HUES6 (cell line): ENCODE results near the gene PCTP.
A peak's percentile ranks its signal among the peaks of the same experiment; 100 is the strongest.

ENCODE experiments used
- H3K27ac ChIP-seq: 2 replicates; pipeline ENCODE4 v1.7.0; 2013; ENCODE audit warnings: low read depth, mild to moderate bottlenecking, low read length, inconsistent platforms
- H3K27me3 ChIP-seq: 2 replicates; pipeline ENCODE4 v1.6.1; 2013; ENCODE audit warnings: low read length; ENCODE audit not compliant: control insufficient read depth, insufficient read depth
- H3K36me3 ChIP-seq: 2 replicates; pipeline ENCODE4 v1.6.1; 2013; ENCODE audit warnings: low read length; ENCODE audit not compliant: control insufficient read depth, insufficient read depth
- H3K4me1 ChIP-seq: 2 replicates; pipeline ENCODE4 v1.6.1; 2013; ENCODE audit warnings: low read length; ENCODE audit not compliant: control insufficient read depth, insufficient read depth
- H3K4me3 ChIP-seq: 2 replicates; pipeline ENCODE4 v1.5.1; 2013; ENCODE audit warnings: low read depth, low read length
- H3K9ac ChIP-seq: one replicate; pipeline ENCODE4 v1.6.1; 2013; ENCODE audit warnings: mild to moderate bottlenecking, low read length
- H3K9me3 ChIP-seq: 2 replicates; pipeline ENCODE4 v1.6.1; 2013; ENCODE audit warnings: low read depth, low read length; ENCODE audit not compliant: control insufficient read depth, insufficient read depth

PCTP gene

DNA sequence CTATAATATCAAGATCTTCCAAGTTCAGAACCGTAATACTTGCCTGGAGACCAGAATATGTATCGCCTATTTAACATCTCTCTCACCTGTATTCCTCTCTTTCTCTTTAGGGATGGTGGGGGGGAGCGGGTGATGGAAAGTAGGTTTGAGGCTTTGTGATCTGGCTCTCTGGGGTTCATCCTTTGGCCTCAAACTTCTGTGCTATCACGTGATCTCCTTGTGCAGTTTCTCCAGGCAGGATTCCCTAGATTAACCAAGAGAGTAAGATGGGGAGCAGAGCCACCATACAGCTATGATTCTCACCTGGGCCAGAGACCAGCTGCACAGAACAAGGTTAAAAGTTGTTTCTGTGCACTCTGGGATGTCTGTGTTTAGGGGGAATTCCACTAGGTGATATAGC is 33.4 kb upstream of the PCTP start:
- H3K9me3 ChIP-seq, result no peaks in the 10 kb centered on the region
- H3K27me3 ChIP-seq, result no peaks in the 10 kb centered on the region
- H3K36me3 ChIP-seq, result no peaks in the 10 kb centered on the region
- no peak overlapping the region for H3K27ac ChIP-seq
- H3K9ac ChIP-seq, result no peak overlapping the region
- H3K4me1 ChIP-seq, result peaks cover 14% of the 10 kb centered on the region
- H3K4me3 ChIP-seq, result no peak overlapping the region

DNA sequence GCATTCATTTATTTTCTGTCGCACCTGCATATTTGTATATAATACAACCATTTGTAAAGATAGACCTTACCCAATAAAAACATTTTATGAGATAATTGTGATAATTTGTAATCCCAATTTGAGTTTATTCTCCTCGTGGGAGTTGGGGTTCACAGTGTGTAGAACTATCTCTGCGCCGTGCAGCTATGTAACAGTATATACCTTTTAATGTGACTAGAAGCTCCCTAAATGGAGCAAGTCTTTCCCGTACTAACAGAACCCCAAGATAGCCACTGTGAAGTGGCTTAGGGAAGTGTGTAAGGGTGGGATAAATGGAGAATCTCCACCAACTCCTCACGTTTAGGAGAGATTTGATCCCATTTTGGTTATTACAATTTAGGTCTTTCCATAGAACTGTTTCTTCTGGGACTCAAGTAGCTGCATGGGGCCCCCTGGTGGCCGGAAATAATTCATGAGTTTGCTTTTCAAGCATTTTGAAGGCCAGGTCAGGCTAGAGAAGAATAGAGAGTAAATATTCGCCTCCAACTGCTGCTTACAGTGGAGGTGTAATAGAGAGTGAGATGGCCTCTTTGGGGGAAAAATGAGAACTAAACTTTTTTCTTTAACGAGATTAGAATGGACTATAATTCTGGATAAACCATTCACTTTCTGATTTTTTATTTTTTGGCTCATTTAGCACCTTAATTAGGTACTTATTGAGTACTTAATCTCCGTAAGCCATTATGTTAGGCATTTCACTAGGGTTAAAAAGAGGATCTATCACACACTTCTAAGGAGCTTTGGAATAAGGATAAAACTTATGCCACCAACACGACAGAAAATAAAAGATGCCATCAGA is 32.7 kb upstream of the PCTP start:
- H3K9ac ChIP-seq, result no peak overlapping the region
- no peaks in the 10 kb centered on the region for H3K36me3 ChIP-seq
- H3K4me1 ChIP-seq, result peaks cover 20% of the 10 kb centered on the region
- H3K4me3 ChIP-seq, result no peak overlapping the region
- H3K27ac ChIP-seq, result no peak overlapping the region
- H3K27me3 ChIP-seq, result no peaks in the 10 kb centered on the region
- no peaks in the 10 kb centered on the region for H3K9me3 ChIP-seq

DNA sequence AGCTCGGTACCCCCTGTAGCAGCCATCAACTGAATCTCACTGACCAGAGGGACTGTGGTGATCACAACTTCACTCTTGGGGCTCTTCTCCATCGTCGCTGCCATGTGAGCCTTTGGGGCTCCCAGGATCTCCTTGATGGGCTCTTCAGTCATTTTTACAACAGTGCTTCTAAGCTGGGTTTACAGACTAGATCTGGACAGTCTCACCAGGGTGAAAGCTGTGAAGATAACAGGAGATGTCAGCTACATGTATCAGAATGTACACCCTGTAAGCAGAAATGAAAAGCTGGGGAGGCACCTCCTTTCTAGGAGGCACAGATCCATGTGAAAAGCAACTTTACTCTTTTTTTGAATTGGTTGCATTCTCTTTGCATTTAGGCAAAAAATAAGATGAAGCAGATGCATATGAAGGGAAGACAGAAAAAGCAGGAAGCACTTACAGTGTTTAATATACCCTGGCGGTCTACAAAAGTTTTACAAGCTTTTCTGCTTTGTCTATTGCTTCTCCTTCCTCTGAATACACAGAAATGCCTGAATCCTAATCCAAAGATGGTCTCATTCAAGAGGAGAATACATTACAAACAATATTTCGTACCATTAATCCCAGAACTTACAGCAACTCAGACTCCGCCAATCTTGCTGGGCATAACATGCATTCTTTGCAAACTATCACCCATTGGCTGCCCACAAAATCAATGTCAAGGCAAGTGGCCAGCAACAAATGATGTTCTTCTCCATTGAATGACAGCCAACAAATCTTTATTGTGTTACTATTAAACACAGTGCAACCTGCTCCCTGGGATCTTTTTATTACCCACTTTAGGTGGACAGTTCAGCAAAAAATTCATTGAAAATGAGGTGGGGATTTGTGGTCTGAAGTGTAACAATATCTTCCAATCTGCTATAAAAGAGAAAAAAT is 29.7 kb upstream of the PCTP start:
- Histone ChIP-seq H3K4me1 (peaks cover 32% of the 10 kb centered on the region), H3K9me3 (no peaks in the 10 kb centered on the region), H3K36me3 (no peaks in the 10 kb centered on the region), H3K9ac (no peak overlapping the region), H3K4me3 (no peak overlapping the region), H3K27ac (no peak overlapping the region), H3K27me3 (no peaks in the 10 kb centered on the region)

DNA sequence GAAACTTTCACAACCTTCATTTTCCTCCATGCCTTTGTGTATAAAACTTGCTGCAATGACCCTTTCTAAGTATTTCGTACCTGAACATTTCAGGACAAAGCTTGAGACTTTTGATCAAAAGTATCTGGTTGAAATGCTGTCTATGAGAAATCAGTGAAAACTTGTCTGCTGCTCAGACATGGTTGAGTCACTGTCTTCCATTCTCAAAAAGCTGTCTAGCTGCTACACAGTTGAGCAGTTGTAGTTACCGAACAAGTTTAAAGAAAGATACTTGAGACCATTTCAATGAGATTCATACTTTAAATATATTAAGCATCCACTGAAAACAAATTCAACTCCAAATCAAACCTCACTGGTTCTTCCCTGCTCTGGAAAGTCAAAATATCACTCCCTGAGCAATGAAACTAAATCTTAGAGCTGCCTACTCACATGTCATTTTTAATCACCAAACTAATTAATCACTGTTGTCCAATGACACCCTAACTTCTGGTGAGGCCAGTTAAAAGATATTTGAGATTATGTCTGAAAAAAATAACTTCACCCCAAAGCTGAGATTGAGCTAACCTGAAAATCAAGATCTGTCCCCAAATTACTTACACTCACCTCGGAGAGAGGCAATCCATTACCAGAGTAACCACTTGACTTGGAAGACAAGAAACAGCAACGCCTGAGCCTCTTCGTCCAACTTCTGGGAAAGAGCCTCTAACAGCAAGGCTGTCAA is 28.7 kb upstream of the PCTP start:
- Histone ChIP-seq H3K27ac (no peak overlapping the region), H3K9me3 (no peaks in the 10 kb centered on the region), H3K27me3 (no peaks in the 10 kb centered on the region), H3K9ac (peak overlapping the region; percentile 22), H3K4me1 (peaks cover 32% of the 10 kb centered on the region), H3K4me3 (peak overlapping the region; percentile 39), H3K36me3 (no peaks in the 10 kb centered on the region)

DNA sequence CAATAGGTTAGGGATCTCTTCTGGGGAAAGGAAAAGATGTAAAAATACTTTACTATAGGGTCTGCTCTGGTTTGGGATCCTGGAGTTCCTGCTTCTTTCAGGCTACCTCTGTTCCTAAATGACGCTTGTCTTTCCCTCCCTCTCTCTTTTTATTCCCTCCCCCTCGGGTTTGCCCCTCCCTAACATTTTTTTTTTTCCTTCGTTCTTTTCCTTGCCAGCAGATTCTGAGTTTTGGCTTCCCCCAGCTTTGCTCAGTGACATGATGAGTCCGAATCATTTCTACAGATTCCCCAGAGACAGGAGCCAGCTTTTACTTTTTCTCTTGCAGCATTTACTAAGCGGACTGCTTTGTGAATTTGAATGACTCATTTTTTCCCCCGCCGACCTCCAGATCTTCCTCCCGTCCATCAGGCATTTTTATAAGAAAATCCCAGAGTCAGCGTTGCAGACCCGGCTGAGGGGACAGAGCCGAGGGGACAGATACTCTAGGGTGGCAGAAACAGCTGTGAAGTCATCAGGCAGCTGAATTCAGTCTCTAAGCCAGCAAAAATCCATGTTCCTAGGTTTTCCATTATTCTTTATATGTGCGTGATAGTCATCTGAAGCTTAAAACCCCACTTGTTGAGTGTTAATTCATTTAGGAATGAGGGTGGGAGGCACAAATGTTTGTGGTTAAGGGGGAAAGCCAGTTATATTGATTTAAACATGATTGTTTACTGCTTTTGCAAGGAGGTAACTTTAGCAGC is 27.9 kb upstream of the PCTP start, which contains the start of gene TMEM100:
TSS of gene TMEM100 (minus strand) at position 123 of the 746 bp plus-strand sequence. CDS start 1,794 bp downstream, outside the sequence.
- H3K9ac ChIP-seq, result peak within 1 kb of the TSS; percentile 22
- H3K27ac ChIP-seq, result no peak within 1 kb of the TSS
- H3K4me1 ChIP-seq, result peaks cover 35% of the 10 kb centered on the region
- no peaks in the 10 kb centered on the region for H3K36me3 ChIP-seq
- peak within 1 kb of the TSS; percentile 39 for H3K4me3 ChIP-seq
- no peaks in the 10 kb centered on the region for H3K27me3 ChIP-seq
- H3K9me3 ChIP-seq, result no peaks in the 10 kb centered on the region

DNA sequence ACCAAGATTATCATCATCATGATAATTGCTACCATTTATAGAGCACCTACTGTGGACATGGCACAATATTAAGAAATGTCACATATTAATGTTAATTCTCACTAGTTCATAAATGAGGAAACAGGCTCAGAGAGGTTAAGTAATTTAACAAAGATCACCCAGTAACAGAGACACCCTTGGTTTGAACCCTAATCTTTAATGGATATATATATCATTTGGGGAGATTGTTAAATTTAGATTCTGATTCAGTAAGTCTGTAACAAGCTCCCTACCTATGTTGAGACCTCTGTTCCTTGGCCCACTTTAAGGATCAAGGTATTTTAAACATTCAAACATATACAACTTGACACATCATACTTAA is 27.4 kb upstream of the PCTP start:
- H3K27ac ChIP-seq, result no peak overlapping the region
- no peaks in the 10 kb centered on the region for H3K27me3 ChIP-seq
- H3K36me3 ChIP-seq, result no peaks in the 10 kb centered on the region
- H3K4me1 ChIP-seq, result peaks cover 32% of the 10 kb centered on the region
- peak overlapping the region; percentile 22 for H3K9ac ChIP-seq
- H3K4me3 ChIP-seq, result no peak overlapping the region
- no peaks in the 10 kb centered on the region for H3K9me3 ChIP-seq

DNA sequence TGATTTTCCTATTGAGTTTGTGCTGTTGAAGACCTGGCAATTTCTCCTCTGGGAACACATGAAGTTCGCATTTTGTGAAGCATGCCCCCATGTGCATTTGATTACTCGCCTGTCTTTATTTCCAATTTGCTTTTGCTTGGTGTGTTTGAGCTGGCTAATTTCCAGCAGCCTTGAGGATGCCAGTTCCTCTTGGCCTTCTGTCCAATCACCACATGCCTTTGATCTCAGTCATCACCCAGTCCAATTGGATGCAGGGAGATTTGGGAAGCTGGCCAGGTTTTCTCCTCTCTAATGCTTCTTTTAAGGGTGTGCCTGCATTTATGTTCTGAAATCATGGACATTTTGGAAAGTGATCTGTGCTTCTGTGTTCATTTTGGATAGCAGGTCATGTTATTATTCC is 24.4 kb upstream of the PCTP start:
- Histone ChIP-seq H3K27me3 (no peaks in the 10 kb centered on the region), H3K4me3 (no peak overlapping the region), H3K9me3 (no peaks in the 10 kb centered on the region), H3K4me1 (peaks cover 38% of the 10 kb centered on the region), H3K36me3 (no peaks in the 10 kb centered on the region), H3K27ac (no peak overlapping the region), H3K9ac (no peak overlapping the region)

DNA sequence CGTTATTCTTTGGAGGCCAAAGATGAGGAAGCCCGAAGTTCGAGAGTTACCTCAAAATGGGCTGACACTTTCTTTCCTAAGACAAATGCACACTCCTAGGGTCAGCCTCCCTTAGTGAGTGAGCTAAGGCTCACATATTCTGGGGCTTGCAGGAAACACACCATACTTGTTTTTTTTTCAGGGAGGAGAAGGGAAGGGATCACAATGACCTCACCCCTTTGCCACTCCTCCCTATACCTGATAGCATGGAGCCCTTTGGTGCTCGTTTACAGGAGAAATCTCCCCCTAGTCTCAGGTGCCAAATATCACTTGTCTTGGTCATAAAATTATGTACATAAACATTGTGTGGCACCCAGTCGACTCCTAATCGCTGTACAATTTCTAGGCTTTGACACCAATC is 23.6 kb upstream of the PCTP start:
- Histone ChIP-seq H3K4me1 (peaks cover 43% of the 10 kb centered on the region), H3K4me3 (no peak overlapping the region)

DNA sequence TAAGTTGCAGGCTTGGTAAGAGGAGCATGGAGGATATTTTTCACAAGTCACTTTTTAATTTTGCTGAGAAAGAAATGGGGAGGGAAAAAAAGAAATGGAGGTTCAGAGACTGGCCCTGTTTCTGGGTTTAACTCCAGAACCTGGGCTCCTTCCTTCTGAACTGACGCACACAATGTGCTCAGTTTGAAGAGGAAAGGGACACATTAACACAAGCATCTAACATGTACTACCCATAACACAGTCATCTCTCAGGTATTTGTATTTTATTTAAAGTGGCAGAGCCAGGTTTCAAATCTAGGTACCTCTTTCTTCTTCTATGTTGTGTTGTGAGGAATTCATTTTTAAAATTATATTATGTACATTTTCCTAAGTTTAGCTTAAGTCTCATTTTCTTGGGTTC is 22.9 kb upstream of the PCTP start:
- H3K4me1 ChIP-seq, result peaks cover 42% of the 10 kb centered on the region

More for the DNA sequence above, 23.6 kb upstream of the PCTP start:
- Histone ChIP-seq H3K27me3 (no peaks in the 10 kb centered on the region), H3K9ac (no peak overlapping the region), H3K27ac (no peak overlapping the region), H3K36me3 (no peaks in the 10 kb centered on the region), H3K9me3 (no peaks in the 10 kb centered on the region)

DNA sequence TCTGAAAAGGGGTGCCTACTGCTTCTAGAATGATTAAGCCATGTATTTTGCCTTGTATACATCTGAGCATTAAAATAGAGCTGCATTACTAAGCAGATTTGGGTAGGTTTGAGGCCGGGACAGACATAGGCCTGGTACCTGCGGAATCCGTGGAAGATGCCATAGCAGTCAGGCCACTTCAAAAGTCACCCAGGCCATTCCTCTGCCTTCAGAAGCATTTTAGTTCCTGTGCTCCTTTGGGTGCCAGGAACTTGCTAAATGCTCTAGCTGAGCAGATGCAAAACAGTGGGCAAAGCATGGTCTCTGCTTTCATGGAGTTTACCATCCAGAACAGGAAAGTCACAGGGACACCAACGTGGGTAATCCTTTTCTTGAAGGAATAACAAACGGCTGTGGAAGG is 22.5 kb upstream of the PCTP start:
- H3K9me3 ChIP-seq, result no peaks in the 10 kb centered on the region
- no peaks in the 10 kb centered on the region for H3K36me3 ChIP-seq
- no peak overlapping the region for H3K9ac ChIP-seq
- no peak overlapping the region for H3K27ac ChIP-seq
- H3K4me3 ChIP-seq, result no peak overlapping the region
- no peaks in the 10 kb centered on the region for H3K27me3 ChIP-seq
- H3K4me1 ChIP-seq, result peaks cover 37% of the 10 kb centered on the region

More for the DNA sequence above, 22.9 kb upstream of the PCTP start:
- Histone ChIP-seq H3K9me3 (no peaks in the 10 kb centered on the region), H3K9ac (no peak overlapping the region), H3K4me3 (no peak overlapping the region), H3K27me3 (no peaks in the 10 kb centered on the region), H3K27ac (no peak overlapping the region), H3K36me3 (no peaks in the 10 kb centered on the region)
